CMK (cell line): ENCODE data around the gene TAF1D.
"Not testable (repeated sequence)": the region's sequence is repeated elsewhere in the genome, so short reads cannot be mapped to it uniquely, and the experiment has no call there.

Experiments
- DNase-seq: peaks from one replicate; pipeline ENCODE4 v3.0.0-alpha.2; 2010; ENCODE audit warnings: low read depth

The TAF1D gene, protein sequence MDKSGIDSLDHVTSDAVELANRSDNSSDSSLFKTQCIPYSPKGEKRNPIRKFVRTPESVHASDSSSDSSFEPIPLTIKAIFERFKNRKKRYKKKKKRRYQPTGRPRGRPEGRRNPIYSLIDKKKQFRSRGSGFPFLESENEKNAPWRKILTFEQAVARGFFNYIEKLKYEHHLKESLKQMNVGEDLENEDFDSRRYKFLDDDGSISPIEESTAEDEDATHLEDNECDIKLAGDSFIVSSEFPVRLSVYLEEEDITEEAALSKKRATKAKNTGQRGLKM

DNA sequence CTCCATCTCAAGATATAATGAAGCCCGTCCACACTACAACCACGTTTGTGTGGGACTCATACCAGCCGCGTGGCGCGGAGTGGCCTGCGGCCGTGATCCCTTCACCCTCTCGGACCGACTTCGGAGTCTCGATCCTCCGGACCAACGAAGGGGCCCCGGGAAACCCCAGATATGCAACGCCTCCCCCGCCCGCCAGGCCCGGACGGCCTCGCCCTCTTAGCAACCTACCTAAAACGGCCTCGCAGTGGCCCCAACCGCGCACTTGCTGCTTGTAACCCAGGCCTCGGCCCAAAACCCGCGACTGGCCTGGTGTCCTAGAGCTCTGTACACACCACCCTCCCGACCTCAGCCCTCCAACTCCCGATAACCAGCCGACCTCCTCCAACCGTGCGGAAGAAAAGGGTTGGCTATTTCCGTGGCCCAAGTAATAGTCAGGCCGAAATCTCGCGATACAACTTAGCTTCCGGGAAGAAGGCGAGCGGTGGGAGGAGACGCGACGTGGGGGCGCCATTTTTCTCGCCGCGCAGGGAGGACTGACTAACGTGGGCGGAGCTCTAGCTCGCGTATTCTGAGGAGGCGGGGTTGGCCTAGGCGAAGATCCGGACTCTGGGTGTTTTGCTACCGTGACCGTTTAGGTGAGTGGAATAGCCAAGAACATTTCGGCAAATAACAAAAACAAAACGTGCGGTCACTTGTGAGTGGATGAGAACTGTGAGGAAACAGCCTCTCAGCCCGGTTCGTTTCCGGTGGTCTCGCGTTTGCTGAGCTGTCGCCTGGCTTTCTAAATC, at the start of gene TAF1D, which contains the start of gene C11orf54:
TAF1D (minus strand) TSS at position 402 of the 788 bp plus-strand sequence. CDS start 2,191 bp downstream, outside the sequence.
C11orf54 (plus strand) TSS at position 579 of the 788 bp plus-strand sequence. CDS start 5,722 bp downstream, outside the sequence.
- peak; percentile 94 for DNase-seq

DNA sequence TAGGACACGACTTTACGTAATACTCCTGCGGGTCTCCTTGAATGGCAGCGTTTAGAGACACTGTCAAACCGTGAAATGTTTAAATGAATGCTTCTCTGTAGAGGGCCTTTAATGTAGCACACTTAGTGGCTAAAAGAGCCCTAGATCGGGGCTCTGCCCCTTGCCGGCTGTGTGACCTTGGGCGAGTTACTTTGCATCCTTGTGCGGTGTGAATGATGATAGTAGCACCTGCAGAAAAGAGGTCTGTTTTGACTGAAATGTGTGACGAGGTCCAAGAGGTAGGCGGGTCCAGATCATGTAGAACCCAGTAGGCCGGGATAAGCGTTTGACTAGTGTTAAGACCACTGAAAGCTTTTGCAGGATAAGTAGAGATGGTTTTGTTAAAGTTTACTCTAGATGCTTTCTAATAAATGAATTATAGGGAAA, 43.7 kb upstream of the TAF1D start:
- DNase-seq, result no peak

DNA sequence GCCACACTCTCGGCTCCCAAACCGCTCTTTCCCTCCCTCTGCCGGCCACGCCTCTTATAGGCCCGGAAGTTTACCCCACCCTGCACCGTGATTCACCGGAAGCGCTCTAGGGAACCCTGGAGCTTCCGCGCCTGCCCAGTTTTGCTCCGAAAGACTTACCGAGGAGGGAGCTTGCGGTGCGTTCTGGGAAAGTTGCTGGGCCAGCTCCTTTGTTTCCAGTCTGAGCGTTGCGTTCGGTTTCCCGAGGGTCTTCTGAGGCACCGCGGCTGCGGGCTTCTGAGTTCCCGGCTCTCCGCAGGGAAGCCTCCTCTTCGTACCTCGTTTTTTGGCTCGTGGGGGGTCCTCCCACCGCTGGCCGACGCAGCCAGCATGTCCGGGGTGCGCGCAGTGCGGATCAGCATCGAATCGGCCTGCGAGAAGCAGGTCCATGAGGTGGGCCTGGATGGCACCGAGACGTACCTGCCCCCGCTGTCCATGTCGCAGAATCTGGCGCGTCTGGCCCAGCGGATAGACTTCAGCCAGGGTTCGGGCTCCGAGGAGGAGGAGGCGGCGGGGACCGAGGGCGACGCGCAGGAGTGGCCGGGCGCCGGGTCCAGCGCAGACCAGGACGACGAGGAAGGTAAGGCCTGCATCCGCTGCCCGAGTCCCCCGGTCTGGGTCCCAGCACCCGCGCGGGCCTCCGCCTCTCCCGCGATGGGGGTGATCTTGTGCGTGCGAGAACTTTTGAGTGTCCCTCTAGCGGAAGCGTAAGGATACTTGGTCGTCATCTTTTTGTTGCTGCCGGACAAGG, 43.0 kb upstream of the TAF1D start, which contains the start of gene MED17:
MED17 (plus strand) TSS at position 138 of the 790 bp plus-strand sequence; CDS start at position 370, 232 bp downstream.
- peak; percentile 77 for DNase-seq

DNA sequence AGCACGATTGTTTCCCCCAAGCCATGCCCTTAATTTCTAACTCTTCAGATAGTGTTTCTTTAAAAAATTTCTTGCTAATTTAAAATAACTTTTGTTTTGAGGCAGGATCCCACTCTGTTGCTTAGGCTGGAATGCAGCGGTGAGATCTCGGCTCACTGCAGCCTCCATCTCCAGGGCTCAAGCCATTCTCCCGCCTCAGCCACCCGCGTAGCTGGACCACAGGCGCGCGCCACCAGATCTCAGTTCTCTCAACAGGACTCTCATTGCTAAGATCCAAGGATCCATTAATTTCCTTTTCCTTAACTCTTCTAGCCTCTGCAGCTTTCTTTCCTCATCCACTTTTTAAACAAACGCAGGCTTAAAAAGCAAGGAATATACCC, 42.5 kb upstream of the TAF1D start:
- no peak for DNase-seq

DNA sequence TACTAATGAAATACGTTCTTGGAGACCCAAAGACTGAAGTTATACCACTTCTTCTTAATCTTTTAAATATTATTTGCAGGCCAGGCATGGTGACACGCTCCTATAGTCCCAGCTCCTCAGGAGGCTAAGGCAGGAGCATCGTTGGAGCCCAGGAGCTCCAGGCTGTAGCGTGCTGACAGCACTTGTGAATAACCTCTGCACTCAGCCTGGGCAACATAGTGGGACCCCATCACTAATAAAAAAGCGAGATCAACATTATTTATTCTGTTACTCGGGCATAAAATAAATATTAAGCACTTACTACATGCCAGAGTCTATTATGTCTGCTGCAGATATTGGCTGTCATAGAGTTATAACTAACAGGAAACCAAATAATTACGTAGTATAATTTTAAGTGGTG, 42.1 kb upstream of the TAF1D start:
- no peak for DNase-seq

DNA sequence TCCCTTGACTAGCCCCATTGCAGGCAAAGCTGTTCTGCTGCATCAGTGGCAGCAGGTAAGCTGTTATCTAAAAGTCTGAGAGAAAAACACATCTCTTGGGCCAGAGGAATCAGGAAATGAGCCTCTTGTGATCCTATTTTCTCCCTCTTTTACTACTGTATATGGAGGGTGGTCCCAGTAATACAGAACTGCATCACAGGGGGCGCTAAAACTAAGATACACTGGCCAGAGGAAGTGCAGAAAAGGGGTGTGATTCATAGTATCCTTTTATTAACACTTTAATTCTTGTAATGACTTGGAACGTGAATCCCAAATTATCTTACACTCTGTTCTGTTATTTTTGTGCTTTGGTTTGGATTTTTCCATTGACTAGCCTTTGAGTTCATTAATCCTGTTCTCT, 34.0 kb upstream of the TAF1D start:
- no peak for DNase-seq

DNA sequence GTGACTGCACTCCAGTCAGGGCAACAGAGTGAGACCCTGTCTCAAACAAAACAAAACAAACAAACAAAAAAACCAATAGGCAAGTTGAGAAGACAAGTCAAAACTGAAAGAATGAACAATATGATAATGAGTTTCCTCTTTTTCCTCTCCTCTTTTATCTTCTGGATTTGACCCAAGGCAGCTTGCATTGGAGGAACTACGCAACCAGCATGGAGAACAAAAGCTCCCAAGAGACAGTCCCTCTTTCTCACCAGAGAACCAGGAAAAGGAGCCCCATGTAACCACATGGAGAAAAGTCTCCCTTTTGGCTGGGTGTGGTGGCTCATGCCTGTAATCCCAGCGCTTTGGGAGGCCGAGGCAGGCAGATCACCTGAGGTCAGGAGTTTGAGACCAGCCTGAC, 33.3 kb upstream of the TAF1D start:
- DNase-seq, result not testable (repeated sequence)

DNA sequence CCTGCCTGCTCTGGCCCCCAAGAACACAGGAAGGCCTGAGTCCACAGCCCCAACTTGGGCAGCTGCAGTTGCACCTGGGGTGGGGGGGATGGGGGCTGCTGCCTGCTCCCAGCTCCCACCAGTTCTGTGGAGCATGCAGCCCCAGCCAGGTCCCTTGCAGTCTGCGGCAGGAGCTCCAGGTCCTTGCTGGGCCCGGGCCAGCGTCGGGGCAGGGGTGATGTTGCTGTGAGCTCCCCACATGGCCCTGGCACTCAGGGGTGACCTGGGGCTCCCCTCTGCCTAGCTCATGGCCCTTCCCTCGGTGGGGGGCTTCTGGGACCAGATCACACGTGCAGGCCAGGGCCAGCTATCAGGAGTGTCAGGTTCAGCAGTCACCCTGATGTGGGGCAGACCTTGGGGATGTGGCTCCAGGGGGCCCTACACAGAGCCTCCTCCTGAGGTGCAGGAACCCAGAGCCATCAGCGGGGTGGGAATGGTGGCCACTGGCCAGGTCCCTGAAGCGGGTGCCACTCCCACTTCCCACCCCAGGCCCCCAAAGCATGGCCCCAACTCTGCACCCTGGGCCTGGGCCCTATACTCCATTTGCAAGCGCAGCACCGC, 32.4 kb upstream of the TAF1D start:
- DNase-seq, result no peak

DNA sequence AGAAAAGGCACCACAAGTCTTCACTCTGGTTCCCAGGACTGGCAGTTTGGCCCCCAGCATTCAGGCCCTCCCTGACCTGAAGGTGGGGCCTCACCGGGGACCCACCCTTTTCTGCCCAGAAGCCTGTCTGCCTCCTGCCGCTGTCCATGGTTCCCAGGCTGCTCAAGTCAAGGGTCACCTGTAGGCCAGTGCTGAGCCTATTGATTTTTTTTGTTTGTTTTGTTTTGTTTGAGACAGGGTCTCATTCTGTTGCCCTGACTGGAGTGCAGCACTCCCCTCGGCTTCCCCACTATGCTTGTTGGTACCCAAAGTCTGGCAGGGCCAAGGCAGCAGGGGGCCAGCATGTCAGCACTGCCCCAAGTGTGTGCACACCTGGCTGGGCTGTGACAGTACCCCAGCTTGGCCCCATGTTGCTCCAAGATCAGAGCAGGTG, 31.8 kb upstream of the TAF1D start:
- no peak for DNase-seq

DNA sequence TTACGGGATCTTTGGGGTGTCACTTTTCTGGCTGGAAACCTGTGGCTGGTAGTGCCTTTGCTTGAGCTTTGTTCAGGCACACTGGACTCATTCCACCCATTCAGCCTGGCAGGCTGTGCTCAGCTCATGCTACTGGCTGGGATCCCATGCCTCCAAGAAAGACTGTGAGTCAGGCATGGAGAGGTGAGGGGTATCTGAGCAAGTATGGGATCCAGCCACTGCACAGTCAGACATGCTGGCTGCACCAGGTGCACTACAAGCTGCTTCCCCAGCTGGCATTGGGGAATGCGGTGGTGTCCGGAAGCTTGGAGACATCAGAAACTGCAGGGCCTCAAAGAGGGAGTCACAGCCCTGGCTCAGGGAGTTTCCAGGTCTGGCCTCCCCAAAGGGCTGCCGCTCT, 30.8 kb upstream of the TAF1D start:
- no peak for DNase-seq

DNA sequence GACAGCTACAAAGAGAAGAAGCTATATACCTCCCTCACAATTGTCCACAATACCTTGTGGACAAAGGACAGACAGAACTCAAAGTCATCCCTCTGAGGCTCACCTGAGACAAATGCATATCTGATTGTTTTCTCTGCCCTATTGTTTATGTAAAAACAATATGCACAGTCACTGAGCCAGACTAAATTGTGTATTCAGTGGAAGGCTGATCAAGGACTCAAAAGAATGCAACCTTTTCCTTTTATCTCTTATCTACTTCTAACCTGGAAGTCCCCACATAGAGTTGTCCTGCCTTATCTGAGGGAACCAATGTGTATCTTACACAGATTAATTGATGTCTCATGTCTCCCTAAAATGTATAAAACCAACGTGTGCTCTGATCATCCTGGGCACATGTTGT, 28.9 kb upstream of the TAF1D start:
- DNase-seq, result no peak

DNA sequence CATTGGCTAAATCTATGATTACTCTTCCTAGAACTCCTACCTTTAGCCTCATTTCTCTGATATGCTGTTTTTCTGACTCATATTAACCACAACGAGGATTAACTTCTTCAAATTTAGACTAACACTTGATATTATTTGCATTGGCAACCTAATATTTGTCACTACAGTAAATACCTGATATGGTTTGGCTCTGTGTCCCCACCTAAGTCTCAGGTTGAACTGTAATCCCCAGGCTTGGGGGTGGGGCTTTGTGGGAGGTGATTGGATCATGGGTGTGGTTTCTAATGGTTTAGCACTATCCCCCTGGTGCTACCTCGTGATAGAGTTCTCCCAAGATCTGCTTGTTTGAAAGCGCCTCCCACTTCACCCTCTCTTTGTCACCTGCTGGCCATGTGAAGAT, 25.7 kb upstream of the TAF1D start:
- no peak for DNase-seq

DNA sequence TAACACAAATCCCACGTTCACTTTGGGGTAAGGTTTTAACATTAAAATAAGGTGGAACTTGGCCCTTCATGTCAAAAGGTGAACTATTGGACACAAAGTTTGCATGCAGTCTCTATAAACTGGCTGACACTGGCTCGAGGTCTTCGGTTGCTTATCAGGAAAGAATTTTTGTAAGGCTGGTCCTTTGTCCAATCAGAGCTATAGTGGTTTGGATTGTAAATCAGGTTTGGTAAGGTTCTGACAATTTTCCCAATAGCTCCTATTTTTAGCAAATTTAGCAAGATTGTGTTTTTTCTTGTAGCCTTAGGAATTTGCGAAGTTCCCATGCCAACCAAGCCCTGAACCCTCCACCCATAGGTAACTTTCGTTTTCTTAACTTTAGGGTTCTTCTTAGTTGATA, 25.2 kb upstream of the TAF1D start:
- DNase-seq, result no peak

DNA sequence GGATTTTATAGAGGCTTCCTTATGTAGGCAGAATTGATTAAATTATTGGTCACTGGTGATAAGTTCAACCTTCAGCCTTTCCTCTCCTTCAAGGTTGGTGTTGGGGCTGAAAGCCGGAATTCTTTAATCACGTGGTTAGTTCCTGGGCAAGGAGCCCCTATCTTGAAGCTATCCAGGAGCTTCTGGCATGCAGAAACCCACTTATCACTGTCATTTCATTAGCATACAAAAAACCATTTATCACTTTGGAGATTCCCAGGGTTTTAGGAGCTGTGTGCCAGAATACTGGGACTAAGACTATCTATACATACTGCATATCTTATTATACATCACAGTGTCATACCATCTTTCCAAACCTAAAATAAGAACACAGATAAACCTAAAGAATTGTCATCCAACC, 24.3 kb upstream of the TAF1D start:
- no peak for DNase-seq

DNA sequence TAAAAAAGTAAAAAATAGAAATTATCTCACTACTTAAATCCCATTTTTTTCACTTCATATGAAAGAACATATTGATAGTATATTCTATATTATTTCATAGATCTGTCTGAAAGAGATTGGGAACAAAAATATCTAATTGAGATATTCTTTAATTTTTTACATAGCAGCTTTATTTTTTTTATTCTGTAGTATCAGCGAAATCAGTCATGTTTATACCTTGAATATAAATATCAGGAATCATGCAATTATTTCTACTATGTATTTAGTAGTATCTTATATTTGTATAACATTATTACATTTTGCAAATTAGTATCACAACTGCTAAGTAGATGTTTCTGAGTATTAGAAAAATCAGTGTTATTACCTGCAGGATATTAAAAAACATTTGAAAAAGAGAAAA, 20.6 kb upstream of the TAF1D start:
- no peak for DNase-seq

DNA sequence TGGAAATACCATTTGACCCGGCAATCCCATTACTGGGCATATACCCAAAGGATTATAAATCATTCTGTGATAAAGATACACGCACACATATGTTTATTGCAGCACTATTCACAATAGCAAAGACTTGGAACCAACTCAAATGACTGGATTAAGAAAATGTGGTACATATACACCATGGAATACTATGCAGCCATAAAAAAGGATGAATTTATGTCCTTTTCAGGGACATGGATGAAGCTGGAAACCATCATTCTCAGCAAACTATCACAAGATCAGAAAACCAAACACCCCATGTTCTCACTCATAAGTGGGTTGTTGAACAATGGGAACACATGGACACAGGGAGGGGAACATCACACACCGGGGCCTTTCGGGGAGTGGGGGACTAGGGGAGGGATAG, 17.8 kb upstream of the TAF1D start:
- not testable (repeated sequence) for DNase-seq

DNA sequence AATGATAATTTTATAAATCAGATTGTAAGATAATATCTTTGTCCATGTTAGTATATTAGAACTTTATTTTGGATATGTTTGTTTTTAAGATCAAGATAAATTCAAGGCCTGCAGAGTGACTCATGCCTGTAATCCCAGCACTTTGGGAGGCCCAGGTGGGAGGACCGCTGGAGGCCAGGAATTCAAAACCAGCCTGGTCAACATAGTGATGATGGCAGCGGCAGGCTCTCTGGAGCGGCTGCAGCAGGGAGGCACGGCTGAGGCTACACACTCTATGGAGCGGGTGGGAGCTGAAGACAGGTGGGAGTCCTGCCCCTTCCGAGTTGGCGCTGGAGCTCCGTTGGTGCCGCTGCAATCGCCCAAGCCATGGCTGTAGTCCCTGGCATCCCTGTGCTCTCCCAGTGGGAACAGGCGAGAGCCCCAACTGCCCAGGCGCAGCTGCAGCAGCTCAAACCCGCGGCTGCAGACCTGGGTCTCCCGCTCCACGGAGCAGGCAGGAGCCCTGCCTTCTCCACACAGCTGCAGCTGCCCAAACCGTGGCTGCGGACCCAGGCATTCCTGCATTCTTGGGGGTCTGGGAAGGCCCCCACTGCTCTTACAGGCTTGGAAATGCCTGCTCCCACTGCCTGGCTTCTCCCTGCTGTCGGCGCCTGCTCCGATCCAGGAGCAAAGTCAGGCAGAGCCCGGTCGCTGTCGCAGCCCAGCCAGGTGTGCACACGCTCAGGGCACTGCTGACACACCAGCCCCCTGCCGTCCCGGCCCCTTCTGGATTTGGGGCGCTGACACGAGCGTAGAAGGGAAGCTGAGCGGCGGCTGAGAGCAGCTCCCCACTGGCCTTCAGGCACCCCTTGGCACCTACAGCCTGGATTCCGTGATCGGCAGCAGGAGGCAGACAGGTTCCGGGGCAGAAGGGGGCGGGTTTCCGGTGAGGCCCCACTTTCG, 16.9 kb upstream of the TAF1D start:
- DNase-seq, result no peak

DNA sequence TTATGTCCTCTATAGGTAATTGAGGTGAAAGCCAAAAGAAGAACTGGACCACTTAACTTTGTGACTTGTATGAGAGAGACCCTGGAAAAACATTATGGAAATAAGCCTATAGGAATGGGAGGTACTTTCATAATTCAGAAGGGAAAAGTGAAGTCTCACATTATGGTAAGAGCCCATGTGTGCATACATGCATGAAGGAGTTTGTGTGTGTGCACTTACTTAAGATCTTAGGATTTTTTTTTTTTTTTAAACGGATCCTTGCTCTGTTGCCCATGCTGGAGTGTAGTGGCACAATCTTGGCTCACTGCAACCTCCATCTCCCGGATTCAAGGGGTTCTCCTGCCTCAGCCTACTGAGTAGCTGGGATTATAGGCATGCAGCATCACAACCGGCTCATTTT, 16.0 kb upstream of the TAF1D start:
- DNase-seq, result no peak

DNA sequence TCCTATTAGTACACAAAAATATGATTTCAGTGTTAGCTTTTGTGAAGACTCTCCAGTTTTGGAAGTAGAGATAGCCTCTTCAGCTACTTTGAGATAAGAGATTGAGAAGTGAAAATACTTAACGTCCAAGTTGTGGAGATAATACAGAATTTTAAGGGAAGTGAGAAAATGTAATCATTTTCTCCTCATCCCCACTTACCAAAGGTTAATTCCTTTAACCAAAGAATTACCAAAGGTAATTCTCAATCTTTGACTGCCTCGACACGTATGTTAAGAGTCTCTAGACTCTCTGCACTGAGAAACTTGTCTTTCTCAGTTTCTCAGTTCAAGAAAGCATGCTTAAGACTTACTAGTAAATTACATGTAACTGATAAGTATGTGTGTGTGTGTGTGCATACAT, 15.5 kb upstream of the TAF1D start:
- no peak for DNase-seq

DNA sequence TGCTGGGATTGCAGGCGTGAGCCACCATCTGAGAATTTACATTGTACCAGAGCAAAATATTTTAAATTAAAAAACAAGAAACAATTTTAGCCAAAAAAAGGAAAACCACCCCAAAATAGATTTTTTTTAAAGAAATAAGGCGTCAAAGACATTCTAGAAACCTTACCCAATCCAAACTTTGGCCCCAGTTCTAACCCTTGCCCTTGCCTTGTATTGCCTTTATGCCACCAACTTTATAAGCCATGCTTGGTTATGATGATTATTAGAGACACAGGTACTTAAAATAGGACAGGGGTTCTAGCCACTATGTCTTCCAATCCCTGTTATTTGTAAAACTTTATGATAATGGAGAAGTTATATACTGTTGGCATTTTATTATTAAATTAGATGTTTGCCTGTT, 11.9 kb upstream of the TAF1D start:
- no peak for DNase-seq

DNA sequence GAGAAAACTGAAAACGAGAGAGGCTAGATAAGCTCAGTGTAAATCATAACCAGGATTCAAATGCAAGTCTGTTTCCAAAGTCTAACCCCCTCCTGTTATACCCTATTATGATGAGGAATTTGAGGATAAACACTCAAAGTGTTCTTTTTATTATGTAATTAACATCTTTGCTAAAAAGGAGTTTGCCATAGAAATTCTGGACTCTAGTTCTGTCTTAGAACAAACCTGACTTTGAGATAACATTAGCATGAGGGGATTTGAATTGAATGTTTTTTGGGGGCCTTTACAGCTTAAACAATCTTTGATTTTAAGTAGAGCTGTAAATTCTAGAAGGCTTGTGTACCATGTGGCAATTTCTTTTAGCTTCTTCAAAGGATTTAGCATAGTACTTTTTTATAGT, 9.7 kb upstream of the TAF1D start:
- DNase-seq, result no peak
